ENCODE data around the gene CT45A5. TPM values are rescaled to one million over a fixed set of nuclear protein-coding genes. Genes with fewer than 3 reads are reported as not detected.
"Not testable (repeated sequence)": the region's sequence is repeated elsewhere in the genome, so short reads cannot be mapped to it uniquely, and the experiment has no call there.

Gene CT45A5
- total RNA-seq, result not detected
- not detected for polyA plus RNA-seq (2013, experiment 1 of 2)
- polyA plus RNA-seq (2013, experiment 2 of 2), result not detected
- long read RNA-seq, experiment 1, result 0 reads
- long read RNA-seq, experiment 2, result 0 reads
- long read RNA-seq, experiment 3, result 0 reads
- long read RNA-seq, experiment 4, result 0 reads

- no CpG with 5 or more reads among the region's 16 CpGs for WGBS, 2 experiments (ENCODE audit: insufficient coverage in 1 of 2, insufficient read length in 1 of 2)
- H3K27me3 Mint-ChIP-seq (ENCODE audit: insufficient read depth); H3K9me3 Mint-ChIP-seq; H3K27me3 ChIP-seq (ENCODE audit: control insufficient read depth, insufficient read depth, low read length, poor library complexity, severe bottlenecking); H3K36me3 ChIP-seq (ENCODE audit: control insufficient read depth, insufficient read depth, low read length); H3K4me1 Mint-ChIP-seq; H3K4me3 Mint-ChIP-seq; H3K27ac ChIP-seq (ENCODE audit: low read depth, low read length); DNase-seq; H3K4me3 ChIP-seq (ENCODE audit: low read length); H3K9ac ChIP-seq (ENCODE audit: extremely low read depth, low read length, poor library complexity, severe bottlenecking); H3K36me3 Mint-ChIP-seq (ENCODE audit: low read depth); H3K4me1 ChIP-seq (ENCODE audit: control insufficient read depth, insufficient read depth, low read length); H3K9me3 ChIP-seq (ENCODE audit: control insufficient read depth, low read length); H3K27ac Mint-ChIP-seq: not testable (repeated sequence)
These were observed at the start of gene CT45A5 for GRCh38 chrX:135785403-135785802. TSS of gene CT45A5 (minus strand) at chrX:135785503. CDS start at chrX:135781729, 3,774 bp downstream.

- H3K36me3 ChIP-seq (ENCODE audit: control insufficient read depth, insufficient read depth, low read length); H3K36me3 Mint-ChIP-seq (ENCODE audit: low read depth); H3K4me1 ChIP-seq (ENCODE audit: control insufficient read depth, insufficient read depth, low read length); H3K4me3 Mint-ChIP-seq; H3K9ac ChIP-seq (ENCODE audit: extremely low read depth, low read length, poor library complexity, severe bottlenecking); H3K4me3 ChIP-seq (ENCODE audit: low read length); H3K4me1 Mint-ChIP-seq; DNase-seq; H3K9me3 ChIP-seq (ENCODE audit: control insufficient read depth, low read length); H3K27ac Mint-ChIP-seq; H3K27ac ChIP-seq (ENCODE audit: low read depth, low read length); H3K27me3 Mint-ChIP-seq (ENCODE audit: insufficient read depth); H3K27me3 ChIP-seq (ENCODE audit: control insufficient read depth, insufficient read depth, low read length, poor library complexity, severe bottlenecking); H3K9me3 Mint-ChIP-seq: not testable (repeated sequence)
- WGBS, 2 experiments (ENCODE audit: insufficient coverage in 1 of 2, insufficient read length in 1 of 2), result no CpG with 5 or more reads among the region's 17 CpGs
These were observed 34.6 kb upstream of the CT45A5 start, which contains the start of gene CT45A2 for GRCh38 chrX:135819912-135820311. TSS of gene CT45A2 (minus strand) at chrX:135820012. CDS start at chrX:135816265, 3,747 bp downstream.

GRCh38 chrX:135802687-135803086 is 17.4 kb upstream of the CT45A5 start, which contains the start of gene CT45A6:
TSS of gene CT45A6 (minus strand) at chrX:135802787. CDS start at chrX:135798993, 3,794 bp downstream.
- not testable (repeated sequence) for H3K9me3 ChIP-seq (ENCODE audit: control insufficient read depth, low read length); H3K36me3 ChIP-seq (ENCODE audit: control insufficient read depth, insufficient read depth, low read length); H3K27me3 ChIP-seq (ENCODE audit: control insufficient read depth, insufficient read depth, low read length, poor library complexity, severe bottlenecking); H3K4me1 Mint-ChIP-seq; H3K27ac ChIP-seq (ENCODE audit: low read depth, low read length); H3K4me1 ChIP-seq (ENCODE audit: control insufficient read depth, insufficient read depth, low read length); H3K4me3 ChIP-seq (ENCODE audit: low read length); H3K27ac Mint-ChIP-seq; H3K36me3 Mint-ChIP-seq (ENCODE audit: low read depth); H3K9ac ChIP-seq (ENCODE audit: extremely low read depth, low read length, poor library complexity, severe bottlenecking); H3K4me3 Mint-ChIP-seq; H3K9me3 Mint-ChIP-seq; DNase-seq; H3K27me3 Mint-ChIP-seq (ENCODE audit: insufficient read depth)
- no CpG with 5 or more reads among the region's 16 CpGs for WGBS, 2 experiments (ENCODE audit: insufficient coverage in 1 of 2, insufficient read length in 1 of 2)

- not testable (repeated sequence) for H3K27me3 Mint-ChIP-seq (ENCODE audit: insufficient read depth); H3K27me3 ChIP-seq (ENCODE audit: control insufficient read depth, insufficient read depth, low read length, poor library complexity, severe bottlenecking); H3K27ac Mint-ChIP-seq; H3K4me3 ChIP-seq (ENCODE audit: low read length); H3K4me3 Mint-ChIP-seq; H3K9me3 Mint-ChIP-seq; DNase-seq; H3K36me3 ChIP-seq (ENCODE audit: control insufficient read depth, insufficient read depth, low read length); H3K4me1 Mint-ChIP-seq; H3K27ac ChIP-seq (ENCODE audit: low read depth, low read length); H3K36me3 Mint-ChIP-seq (ENCODE audit: low read depth); H3K9me3 ChIP-seq (ENCODE audit: control insufficient read depth, low read length); H3K4me1 ChIP-seq (ENCODE audit: control insufficient read depth, insufficient read depth, low read length); H3K9ac ChIP-seq (ENCODE audit: extremely low read depth, low read length, poor library complexity, severe bottlenecking)
- WGBS, 2 experiments (ENCODE audit: insufficient coverage in 1 of 2, insufficient read length in 1 of 2), result no CpG with 5 or more reads among the region's 17 CpGs
These were observed 17.2 kb downstream of the CT45A5 start, which contains the start of gene CT45A3 for GRCh38 chrX:135768091-135768490. TSS of gene CT45A3 (minus strand) at chrX:135768191. CDS start at chrX:135764444, 3,747 bp downstream.

- not testable (repeated sequence) for H3K36me3 ChIP-seq (ENCODE audit: control insufficient read depth, insufficient read depth, low read length); H3K27ac ChIP-seq (ENCODE audit: low read depth, low read length); H3K9me3 ChIP-seq (ENCODE audit: control insufficient read depth, low read length); H3K4me3 ChIP-seq (ENCODE audit: low read length); H3K4me3 Mint-ChIP-seq; H3K27ac Mint-ChIP-seq; H3K27me3 Mint-ChIP-seq (ENCODE audit: insufficient read depth); H3K36me3 Mint-ChIP-seq (ENCODE audit: low read depth); H3K4me1 ChIP-seq (ENCODE audit: control insufficient read depth, insufficient read depth, low read length); H3K4me1 Mint-ChIP-seq; H3K9ac ChIP-seq (ENCODE audit: extremely low read depth, low read length, poor library complexity, severe bottlenecking); H3K27me3 ChIP-seq (ENCODE audit: control insufficient read depth, insufficient read depth, low read length, poor library complexity, severe bottlenecking); DNase-seq
- peaks cover 61% of the 10 kb centered on the region for H3K9me3 Mint-ChIP-seq
- WGBS, 2 experiments (ENCODE audit: insufficient coverage in 1 of 2, insufficient read length in 1 of 2), result 100% methylated on average over 1 of the region's 4 CpGs; no CpG with 5 or more reads in 1 of the 2 experiments
These were observed 40.6 kb downstream of the CT45A5 start for GRCh38 chrX:135744739-135745138.
